ENCODE data around the gene ZBTB16.
A peak's percentile ranks its signal among the peaks of the same experiment; 100 is the strongest.

The ZBTB16 gene

GRCh38 chr11:114059278-114059983 is at the start of gene ZBTB16:
TSS of gene ZBTB16 (plus strand) at chr11:114059711. CDS start at chr11:114063301, 3,590 bp downstream.
- DNase-seq (ENCODE audit: low read depth) = no peak

- DNase-seq (ENCODE audit: low read depth) = no peak
Observed at GRCh38 chr11:114010931-114011330, 48.6 kb upstream of the ZBTB16 start.

- DNase-seq (ENCODE audit: low read depth) = no peak
Observed at GRCh38 chr11:114011443-114011842, 48.1 kb upstream of the ZBTB16 start.

- DNase-seq (ENCODE audit: low read depth) = no peak
Observed at GRCh38 chr11:114015117-114015516, 44.4 kb upstream of the ZBTB16 start.

GRCh38 chr11:114016986-114017385 is 42.5 kb upstream of the ZBTB16 start:
- DNase-seq (ENCODE audit: low read depth) = no peak

GRCh38 chr11:114017723-114018122 is 41.8 kb upstream of the ZBTB16 start:
- no peak for DNase-seq (ENCODE audit: low read depth)

- DNase-seq (ENCODE audit: low read depth) = no peak
Observed at GRCh38 chr11:114019046-114019445, 40.5 kb upstream of the ZBTB16 start.

- DNase-seq (ENCODE audit: low read depth) = no peak
Observed at GRCh38 chr11:114019574-114019973, 39.9 kb upstream of the ZBTB16 start.

GRCh38 chr11:114025329-114025907 is 34.1 kb upstream of the ZBTB16 start:
- DNase-seq (ENCODE audit: low read depth) = no peak

- DNase-seq (ENCODE audit: low read depth) = peak; percentile 23
Observed at GRCh38 chr11:114026355-114026754, 33.2 kb upstream of the ZBTB16 start.

- DNase-seq (ENCODE audit: low read depth) = no peak
Observed at GRCh38 chr11:114027391-114027790, 32.1 kb upstream of the ZBTB16 start.

GRCh38 chr11:114027926-114028325 is 31.6 kb upstream of the ZBTB16 start:
- no peak for DNase-seq (ENCODE audit: low read depth)

GRCh38 chr11:114031246-114031966 is 28.1 kb upstream of the ZBTB16 start:
- DNase-seq (ENCODE audit: low read depth) = no peak

GRCh38 chr11:114031967-114032320 is 27.6 kb upstream of the ZBTB16 start:
- no peak for DNase-seq (ENCODE audit: low read depth)

GRCh38 chr11:114033066-114033465 is 26.4 kb upstream of the ZBTB16 start:
- DNase-seq (ENCODE audit: low read depth) = no peak

GRCh38 chr11:114033572-114033971 is 25.9 kb upstream of the ZBTB16 start:
- DNase-seq (ENCODE audit: low read depth) = no peak

GRCh38 chr11:114034956-114035355 is 24.6 kb upstream of the ZBTB16 start:
- DNase-seq (ENCODE audit: low read depth) = no peak

- peak; percentile 68 for DNase-seq (ENCODE audit: low read depth)
Observed at GRCh38 chr11:114036147-114036811, 23.2 kb upstream of the ZBTB16 start.

- DNase-seq (ENCODE audit: low read depth) = no peak
Observed at GRCh38 chr11:114036958-114037357, 22.6 kb upstream of the ZBTB16 start.

- DNase-seq (ENCODE audit: low read depth) = no peak
Observed at GRCh38 chr11:114039551-114039950, 20.0 kb upstream of the ZBTB16 start.

- peak; percentile 37 for DNase-seq (ENCODE audit: low read depth)
Observed at GRCh38 chr11:114040706-114041211, 18.8 kb upstream of the ZBTB16 start.

- DNase-seq (ENCODE audit: low read depth) = no peak
Observed at GRCh38 chr11:114042234-114042633, 17.3 kb upstream of the ZBTB16 start.

Measured in ELR (cell line).